ENCODE data around the gene SYNE2. TPM values are rescaled to one million over a fixed set of nuclear protein-coding genes. Genes with fewer than 3 reads are reported as not detected.

SYNE2 gene
- total and polyA plus RNA-seq, 2 of the 8 experiments (the other 6 are each of a cell fraction or from before 2014, with no cell fraction given) = 32.6 to 46.1 TPM

DNA sequence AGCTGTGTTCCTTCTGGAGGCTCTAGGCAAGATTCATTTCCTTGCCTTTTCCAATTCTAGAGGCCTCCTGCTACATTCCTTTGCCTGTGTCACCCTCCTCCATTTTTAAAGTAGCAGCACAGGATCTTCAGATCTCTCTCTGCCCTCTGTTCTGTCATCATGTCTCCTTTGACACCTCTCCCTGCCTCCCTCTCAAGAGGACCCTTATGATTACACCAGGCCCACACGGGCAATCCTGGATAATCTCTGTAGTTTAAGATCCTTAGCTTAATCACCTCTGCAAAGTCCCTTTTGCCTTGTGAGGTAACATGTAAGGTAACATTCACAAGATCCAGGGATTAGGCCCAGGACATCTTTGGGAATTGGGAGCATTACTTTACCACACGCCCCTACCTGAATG is 155.2 kb downstream of the SYNE2 start (continued):
- TF ChIP-seq, protein P1, sequence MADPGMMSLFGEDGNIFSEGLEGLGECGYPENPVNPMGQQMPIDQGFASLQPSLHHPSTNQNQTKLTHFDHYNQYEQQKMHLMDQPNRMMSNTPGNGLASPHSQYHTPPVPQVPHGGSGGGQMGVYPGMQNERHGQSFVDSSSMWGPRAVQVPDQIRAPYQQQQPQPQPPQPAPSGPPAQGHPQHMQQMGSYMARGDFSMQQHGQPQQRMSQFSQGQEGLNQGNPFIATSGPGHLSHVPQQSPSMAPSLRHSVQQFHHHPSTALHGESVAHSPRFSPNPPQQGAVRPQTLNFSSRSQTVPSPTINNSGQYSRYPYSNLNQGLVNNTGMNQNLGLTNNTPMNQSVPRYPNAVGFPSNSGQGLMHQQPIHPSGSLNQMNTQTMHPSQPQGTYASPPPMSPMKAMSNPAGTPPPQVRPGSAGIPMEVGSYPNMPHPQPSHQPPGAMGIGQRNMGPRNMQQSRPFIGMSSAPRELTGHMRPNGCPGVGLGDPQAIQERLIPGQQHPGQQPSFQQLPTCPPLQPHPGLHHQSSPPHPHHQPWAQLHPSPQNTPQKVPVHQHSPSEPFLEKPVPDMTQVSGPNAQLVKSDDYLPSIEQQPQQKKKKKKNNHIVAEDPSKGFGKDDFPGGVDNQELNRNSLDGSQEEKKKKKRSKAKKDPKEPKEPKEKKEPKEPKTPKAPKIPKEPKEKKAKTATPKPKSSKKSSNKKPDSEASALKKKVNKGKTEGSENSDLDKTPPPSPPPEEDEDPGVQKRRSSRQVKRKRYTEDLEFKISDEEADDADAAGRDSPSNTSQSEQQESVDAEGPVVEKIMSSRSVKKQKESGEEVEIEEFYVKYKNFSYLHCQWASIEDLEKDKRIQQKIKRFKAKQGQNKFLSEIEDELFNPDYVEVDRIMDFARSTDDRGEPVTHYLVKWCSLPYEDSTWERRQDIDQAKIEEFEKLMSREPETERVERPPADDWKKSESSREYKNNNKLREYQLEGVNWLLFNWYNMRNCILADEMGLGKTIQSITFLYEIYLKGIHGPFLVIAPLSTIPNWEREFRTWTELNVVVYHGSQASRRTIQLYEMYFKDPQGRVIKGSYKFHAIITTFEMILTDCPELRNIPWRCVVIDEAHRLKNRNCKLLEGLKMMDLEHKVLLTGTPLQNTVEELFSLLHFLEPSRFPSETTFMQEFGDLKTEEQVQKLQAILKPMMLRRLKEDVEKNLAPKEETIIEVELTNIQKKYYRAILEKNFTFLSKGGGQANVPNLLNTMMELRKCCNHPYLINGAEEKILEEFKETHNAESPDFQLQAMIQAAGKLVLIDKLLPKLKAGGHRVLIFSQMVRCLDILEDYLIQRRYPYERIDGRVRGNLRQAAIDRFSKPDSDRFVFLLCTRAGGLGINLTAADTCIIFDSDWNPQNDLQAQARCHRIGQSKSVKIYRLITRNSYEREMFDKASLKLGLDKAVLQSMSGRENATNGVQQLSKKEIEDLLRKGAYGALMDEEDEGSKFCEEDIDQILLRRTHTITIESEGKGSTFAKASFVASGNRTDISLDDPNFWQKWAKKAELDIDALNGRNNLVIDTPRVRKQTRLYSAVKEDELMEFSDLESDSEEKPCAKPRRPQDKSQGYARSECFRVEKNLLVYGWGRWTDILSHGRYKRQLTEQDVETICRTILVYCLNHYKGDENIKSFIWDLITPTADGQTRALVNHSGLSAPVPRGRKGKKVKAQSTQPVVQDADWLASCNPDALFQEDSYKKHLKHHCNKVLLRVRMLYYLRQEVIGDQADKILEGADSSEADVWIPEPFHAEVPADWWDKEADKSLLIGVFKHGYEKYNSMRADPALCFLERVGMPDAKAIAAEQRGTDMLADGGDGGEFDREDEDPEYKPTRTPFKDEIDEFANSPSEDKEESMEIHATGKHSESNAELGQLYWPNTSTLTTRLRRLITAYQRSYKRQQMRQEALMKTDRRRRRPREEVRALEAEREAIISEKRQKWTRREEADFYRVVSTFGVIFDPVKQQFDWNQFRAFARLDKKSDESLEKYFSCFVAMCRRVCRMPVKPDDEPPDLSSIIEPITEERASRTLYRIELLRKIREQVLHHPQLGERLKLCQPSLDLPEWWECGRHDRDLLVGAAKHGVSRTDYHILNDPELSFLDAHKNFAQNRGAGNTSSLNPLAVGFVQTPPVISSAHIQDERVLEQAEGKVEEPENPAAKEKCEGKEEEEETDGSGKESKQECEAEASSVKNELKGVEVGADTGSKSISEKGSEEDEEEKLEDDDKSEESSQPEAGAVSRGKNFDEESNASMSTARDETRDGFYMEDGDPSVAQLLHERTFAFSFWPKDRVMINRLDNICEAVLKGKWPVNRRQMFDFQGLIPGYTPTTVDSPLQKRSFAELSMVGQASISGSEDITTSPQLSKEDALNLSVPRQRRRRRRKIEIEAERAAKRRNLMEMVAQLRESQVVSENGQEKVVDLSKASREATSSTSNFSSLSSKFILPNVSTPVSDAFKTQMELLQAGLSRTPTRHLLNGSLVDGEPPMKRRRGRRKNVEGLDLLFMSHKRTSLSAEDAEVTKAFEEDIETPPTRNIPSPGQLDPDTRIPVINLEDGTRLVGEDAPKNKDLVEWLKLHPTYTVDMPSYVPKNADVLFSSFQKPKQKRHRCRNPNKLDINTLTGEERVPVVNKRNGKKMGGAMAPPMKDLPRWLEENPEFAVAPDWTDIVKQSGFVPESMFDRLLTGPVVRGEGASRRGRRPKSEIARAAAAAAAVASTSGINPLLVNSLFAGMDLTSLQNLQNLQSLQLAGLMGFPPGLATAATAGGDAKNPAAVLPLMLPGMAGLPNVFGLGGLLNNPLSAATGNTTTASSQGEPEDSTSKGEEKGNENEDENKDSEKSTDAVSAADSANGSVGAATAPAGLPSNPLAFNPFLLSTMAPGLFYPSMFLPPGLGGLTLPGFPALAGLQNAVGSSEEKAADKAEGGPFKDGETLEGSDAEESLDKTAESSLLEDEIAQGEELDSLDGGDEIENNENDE (IDR thresholded peaks at IDR 0.05; ENCODE audit: insufficient replicate concordance, low read length) = no peak
- TF ChIP-seq SIX5 (IDR thresholded peaks at IDR 0.05; ENCODE audit: low read depth, low read length) = no peak
- TF ChIP-seq CHD1 (IDR thresholded peaks at IDR 0.05; ENCODE audit: low read depth, low read length) = no peak
- TF ChIP-seq TAF1 (IDR thresholded peaks at IDR 0.05; ENCODE audit: low read depth, low read length) = no peak
- TF ChIP-seq BCL11A (IDR thresholded peaks at IDR 0.05; ENCODE audit: low read depth in 2 of 2, low read length in 2 of 2) = no peak
- no peak for TF ChIP-seq CEBPB (IDR thresholded peaks at IDR 0.05; ENCODE audit: low read depth, low read length)

All from H1 (cell line).